ENCODE results near the gene COG6. TPM values are rescaled to one million over a fixed set of nuclear protein-coding genes. Genes with fewer than 3 reads are reported as not detected.
A peak's percentile ranks its signal among the peaks of the same experiment; 100 is the strongest.

COG6 gene
- total RNA-seq, 1 experiment from 2014 or later = 30.6 TPM

- Histone ChIP-seq H3K4me1 (ENCODE audit: low read length) (peaks cover 15% of the 10 kb centered on the region), H3K27ac (ENCODE audit: low read length) (no peak overlapping the region), H4K20me1 (ENCODE audit: insufficient read depth, low read depth, low read length) (no peaks in the 10 kb centered on the region), H3K9me3 (ENCODE audit: low read length) (no peaks in the 10 kb centered on the region), H3K27me3 (ENCODE audit: low read length) (no peaks in the 10 kb centered on the region), H3K79me2 (ENCODE audit: low read length) (no peaks in the 10 kb centered on the region), H3K9me2 (replicated peaks; ENCODE audit: insufficient read depth, low read length) (no peaks in the 10 kb centered on the region), H3K4me3 (ENCODE audit: low read length) (no peak overlapping the region), H2AFZ (ENCODE audit: low read length) (no peak overlapping the region), H3K4me2 (ENCODE audit: low read depth, low read length, poor library complexity, severe bottlenecking) (no peak overlapping the region), H3K9ac (ENCODE audit: low read length) (no peak overlapping the region), H3K36me3 (ENCODE audit: insufficient read depth, low read length) (no peaks in the 10 kb centered on the region)
- no peak for DNase-seq
These were observed 111.1 kb downstream of the COG6 start for GRCh38 chr13:39766464-39767158.

GRCh38 chr13:39767791-39768517, 112.5 kb downstream of the COG6 start:
- no peaks in the 10 kb centered on the region for H3K9me3 ChIP-seq (ENCODE audit: low read length)
- no peak overlapping the region for H3K4me3 ChIP-seq (ENCODE audit: low read length)
- DNase-seq = no peak
- H4K20me1 ChIP-seq (ENCODE audit: insufficient read depth, low read depth, low read length) = no peaks in the 10 kb centered on the region
- H3K9ac ChIP-seq (ENCODE audit: low read length) = no peak overlapping the region
- H3K9me2 ChIP-seq (replicated peaks; ENCODE audit: insufficient read depth, low read length) = no peaks in the 10 kb centered on the region
- H2AFZ ChIP-seq (ENCODE audit: low read length) = no peak overlapping the region
- H3K36me3 ChIP-seq (ENCODE audit: insufficient read depth, low read length) = no peaks in the 10 kb centered on the region
- no peak overlapping the region for H3K4me2 ChIP-seq (ENCODE audit: low read depth, low read length, poor library complexity, severe bottlenecking)
- H3K27ac ChIP-seq (ENCODE audit: low read length) = no peak overlapping the region
- H3K79me2 ChIP-seq (ENCODE audit: low read length) = no peaks in the 10 kb centered on the region
- H3K27me3 ChIP-seq (ENCODE audit: low read length) = no peaks in the 10 kb centered on the region
- H3K4me1 ChIP-seq (ENCODE audit: low read length) = peaks cover 15% of the 10 kb centered on the region

GRCh38 chr13:39768962-39769361, 113.5 kb downstream of the COG6 start:
- H3K79me2 ChIP-seq (ENCODE audit: low read length) = no peaks in the 10 kb centered on the region
- no peaks in the 10 kb centered on the region for H3K36me3 ChIP-seq (ENCODE audit: insufficient read depth, low read length)
- no peaks in the 10 kb centered on the region for H4K20me1 ChIP-seq (ENCODE audit: insufficient read depth, low read depth, low read length)
- H3K4me3 ChIP-seq (ENCODE audit: low read length) = no peak overlapping the region
- H3K9ac ChIP-seq (ENCODE audit: low read length) = no peak overlapping the region
- no peak overlapping the region for H2AFZ ChIP-seq (ENCODE audit: low read length)
- no peaks in the 10 kb centered on the region for H3K9me2 ChIP-seq (replicated peaks; ENCODE audit: insufficient read depth, low read length)
- no peak overlapping the region for H3K27ac ChIP-seq (ENCODE audit: low read length)
- no peak for DNase-seq
- peaks cover 15% of the 10 kb centered on the region for H3K4me1 ChIP-seq (ENCODE audit: low read length)
- H3K9me3 ChIP-seq (ENCODE audit: low read length) = no peaks in the 10 kb centered on the region
- H3K4me2 ChIP-seq (ENCODE audit: low read depth, low read length, poor library complexity, severe bottlenecking) = no peak overlapping the region
- no peaks in the 10 kb centered on the region for H3K27me3 ChIP-seq (ENCODE audit: low read length)

GRCh38 chr13:39770221-39771090, 115.0 kb downstream of the COG6 start:
- H3K4me1 ChIP-seq (ENCODE audit: low read length) = peaks cover 4% of the 10 kb centered on the region; the same call in 1 of the 2 replicates
- DNase-seq = no peak
- no peak overlapping the region for H2AFZ ChIP-seq (ENCODE audit: low read length)
- H3K4me2 ChIP-seq (ENCODE audit: low read depth, low read length, poor library complexity, severe bottlenecking) = no peak overlapping the region
- no peak overlapping the region for H3K4me3 ChIP-seq (ENCODE audit: low read length)
- H3K27me3 ChIP-seq (ENCODE audit: low read length) = no peaks in the 10 kb centered on the region
- no peaks in the 10 kb centered on the region for H3K36me3 ChIP-seq (ENCODE audit: insufficient read depth, low read length)
- H3K9me3 ChIP-seq (ENCODE audit: low read length) = no peaks in the 10 kb centered on the region
- H3K9me2 ChIP-seq (replicated peaks; ENCODE audit: insufficient read depth, low read length) = no peaks in the 10 kb centered on the region
- H4K20me1 ChIP-seq (ENCODE audit: insufficient read depth, low read depth, low read length) = no peaks in the 10 kb centered on the region
- no peak overlapping the region for H3K9ac ChIP-seq (ENCODE audit: low read length)
- no peaks in the 10 kb centered on the region for H3K79me2 ChIP-seq (ENCODE audit: low read length)
- no peak overlapping the region for H3K27ac ChIP-seq (ENCODE audit: low read length)

GRCh38 chr13:39773833-39774232, 118.4 kb downstream of the COG6 start:
- Histone ChIP-seq H3K36me3 (ENCODE audit: insufficient read depth, low read length) (no peaks in the 10 kb centered on the region), H4K20me1 (ENCODE audit: insufficient read depth, low read depth, low read length) (no peaks in the 10 kb centered on the region), H3K4me3 (ENCODE audit: low read length) (no peak overlapping the region), H3K4me2 (ENCODE audit: low read depth, low read length, poor library complexity, severe bottlenecking) (no peak overlapping the region), H3K79me2 (ENCODE audit: low read length) (no peaks in the 10 kb centered on the region), H3K4me1 (ENCODE audit: low read length) (no peaks in the 10 kb centered on the region), H3K9ac (ENCODE audit: low read length) (no peak overlapping the region), H3K27me3 (ENCODE audit: low read length) (no peaks in the 10 kb centered on the region), H2AFZ (ENCODE audit: low read length) (no peak overlapping the region), H3K9me3 (ENCODE audit: low read length) (no peaks in the 10 kb centered on the region), H3K9me2 (replicated peaks; ENCODE audit: insufficient read depth, low read length) (no peaks in the 10 kb centered on the region), H3K27ac (ENCODE audit: low read length) (no peak overlapping the region)
- no peak for DNase-seq

- Histone ChIP-seq H3K4me2 (ENCODE audit: low read depth, low read length, poor library complexity, severe bottlenecking) (no peak overlapping the region), H3K27ac (ENCODE audit: low read length) (no peak overlapping the region), H3K9me2 (replicated peaks; ENCODE audit: insufficient read depth, low read length) (no peaks in the 10 kb centered on the region), H3K4me1 (ENCODE audit: low read length) (no peaks in the 10 kb centered on the region), H3K9ac (ENCODE audit: low read length) (no peak overlapping the region), H2AFZ (ENCODE audit: low read length) (no peak overlapping the region), H3K79me2 (ENCODE audit: low read length) (no peaks in the 10 kb centered on the region), H3K4me3 (ENCODE audit: low read length) (no peak overlapping the region), H3K27me3 (ENCODE audit: low read length) (no peaks in the 10 kb centered on the region), H3K9me3 (ENCODE audit: low read length) (no peaks in the 10 kb centered on the region), H4K20me1 (ENCODE audit: insufficient read depth, low read depth, low read length) (no peaks in the 10 kb centered on the region), H3K36me3 (ENCODE audit: insufficient read depth, low read length) (no peaks in the 10 kb centered on the region)
- no peak for DNase-seq
These were observed 121.0 kb downstream of the COG6 start for GRCh38 chr13:39776439-39776838.

- H3K4me2 ChIP-seq (ENCODE audit: low read depth, low read length, poor library complexity, severe bottlenecking) = no peak overlapping the region
- H3K9me2 ChIP-seq (replicated peaks; ENCODE audit: insufficient read depth, low read length) = no peaks in the 10 kb centered on the region
- no peaks in the 10 kb centered on the region for H4K20me1 ChIP-seq (ENCODE audit: insufficient read depth, low read depth, low read length)
- H3K9me3 ChIP-seq (ENCODE audit: low read length) = no peaks in the 10 kb centered on the region
- H3K27ac ChIP-seq (ENCODE audit: low read length) = no peak overlapping the region
- no peak overlapping the region for H3K9ac ChIP-seq (ENCODE audit: low read length)
- H2AFZ ChIP-seq (ENCODE audit: low read length) = no peak overlapping the region
- no peaks in the 10 kb centered on the region for H3K36me3 ChIP-seq (ENCODE audit: insufficient read depth, low read length)
- no peak overlapping the region for H3K4me3 ChIP-seq (ENCODE audit: low read length)
- DNase-seq = no peak
- H3K27me3 ChIP-seq (ENCODE audit: low read length) = no peaks in the 10 kb centered on the region
- no peaks in the 10 kb centered on the region for H3K79me2 ChIP-seq (ENCODE audit: low read length)
- H3K4me1 ChIP-seq (ENCODE audit: low read length) = no peaks in the 10 kb centered on the region
These were observed 121.6 kb downstream of the COG6 start for GRCh38 chr13:39777021-39777420.

- Histone ChIP-seq H4K20me1 (ENCODE audit: insufficient read depth, low read depth, low read length) (no peaks in the 10 kb centered on the region), H3K9ac (ENCODE audit: low read length) (no peak overlapping the region), H3K4me1 (ENCODE audit: low read length) (no peaks in the 10 kb centered on the region)
These were observed 122.1 kb downstream of the COG6 start for GRCh38 chr13:39777527-39778061.

More at GRCh38 chr13:39777527-39778061, 122.1 kb downstream of the COG6 start:
- H3K36me3 ChIP-seq (ENCODE audit: insufficient read depth, low read length) = no peaks in the 10 kb centered on the region
- H3K27me3 ChIP-seq (ENCODE audit: low read length) = no peaks in the 10 kb centered on the region
- H3K79me2 ChIP-seq (ENCODE audit: low read length) = no peaks in the 10 kb centered on the region
- H3K4me3 ChIP-seq (ENCODE audit: low read length) = no peak overlapping the region
- no peaks in the 10 kb centered on the region for H3K9me2 ChIP-seq (replicated peaks; ENCODE audit: insufficient read depth, low read length)
- no peaks in the 10 kb centered on the region for H3K9me3 ChIP-seq (ENCODE audit: low read length)
- H3K27ac ChIP-seq (ENCODE audit: low read length) = no peak overlapping the region
- no peak overlapping the region for H2AFZ ChIP-seq (ENCODE audit: low read length)
- DNase-seq = peak; percentile 76
- no peak overlapping the region for H3K4me2 ChIP-seq (ENCODE audit: low read depth, low read length, poor library complexity, severe bottlenecking)
